Adipose tissue (tissue), 3 donors: ENCODE measurements around the gene TAOK3. TPM values are rescaled to one million over a fixed set of nuclear protein-coding genes. Genes with fewer than 3 reads are reported as not detected.
"Not testable (repeated sequence)": the region's sequence is repeated elsewhere in the genome, so short reads cannot be mapped to it uniquely, and the experiment has no call there.

ENCODE experiments used
- H3K27ac ChIP-seq: one replicate; pipeline ENCODE4 v1.5.1; 2013; ENCODE audit warnings: low read depth, low read length
- WGBS, 3 donors: extraction: QIAGEN DNeasy Blood & Tissue Kit; methylation state at CpG; one replicate each; pipeline ENCODE4 v1.1.7; 2013; 5-methylcytosine and 5-hydroxymethylcytosine counted together
- polyA plus RNA-seq, 3 donors: library from polyadenylated mRNA; stranded (reverse); fragments of 200-250 nt; gene quantifications; one replicate each; pipeline ENCODE4 v1.2.3, GENCODE V29; 2013
- donor health status: healthy with polysubstance abuse.
- donor health status: Bipolar disorder and iron deficiency.
- donor health status: healthy.

The TAOK3 gene
- polyA plus RNA-seq, 3 donors, result 7.9 to 16.4 (median 12.0) TPM

DNA sequence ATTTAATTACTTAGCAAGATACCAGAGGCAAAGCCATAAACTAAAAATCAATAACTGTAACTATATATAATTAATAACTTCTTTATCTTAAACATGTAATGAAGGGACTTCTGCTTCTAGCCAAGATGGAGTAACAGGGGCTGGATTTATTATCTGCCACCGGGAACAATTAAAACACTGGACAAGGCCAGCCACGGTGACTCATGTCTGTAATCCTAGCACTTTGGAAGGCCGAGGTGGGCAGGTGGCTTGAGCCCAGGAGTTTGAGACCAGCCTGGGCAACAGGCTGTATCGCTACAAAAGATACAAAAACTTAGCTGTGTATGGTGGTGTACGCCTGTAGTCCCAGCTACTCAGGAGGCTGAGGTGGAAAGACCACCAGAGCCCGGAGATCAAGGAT is 113.6 kb downstream of the TAOK3 start:
- H3K27ac ChIP-seq, result no peak overlapping the region
- WGBS, 3 donors, result 58 to 93% (median 86%) methylated on average over 6 of the region's 6 CpGs

GRCh38 chr12:118256352-118256751 is 116.4 kb downstream of the TAOK3 start:
- WGBS, 3 donors, result 100% methylated on average over 1 of the region's 1 CpG
- no peak overlapping the region for H3K27ac ChIP-seq

- WGBS, 3 donors, result 83 to 100% (median 98%) methylated on average over 1 of the region's 1 CpG
- H3K27ac ChIP-seq, result no peak overlapping the region
Observed at GRCh38 chr12:118249547-118249946, 123.2 kb downstream of the TAOK3 start.

DNA sequence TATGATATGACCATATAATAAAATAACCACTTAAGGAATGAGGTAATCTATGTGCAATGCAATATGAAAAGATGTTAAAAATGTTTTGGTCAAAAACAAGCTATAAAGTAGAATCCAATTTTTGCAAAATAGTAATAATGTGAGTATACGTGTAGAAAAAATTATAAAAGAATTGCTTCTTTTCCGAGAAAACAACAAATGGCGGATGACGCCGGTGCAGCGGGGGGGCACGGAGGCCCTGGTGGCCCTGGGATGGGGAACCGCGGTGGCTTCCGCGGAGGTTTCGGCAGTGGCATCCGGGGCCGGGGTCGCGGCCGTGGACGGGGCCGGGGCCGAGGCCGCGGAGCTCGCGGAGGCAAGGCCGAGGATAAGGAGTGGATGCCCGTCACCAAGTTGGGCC is 126.8 kb downstream of the TAOK3 start:
- WGBS, 3 donors, result 95 to 98% (median 96%) methylated on average over 13 to 17 of the region's 26 CpGs
- not testable (repeated sequence) for H3K27ac ChIP-seq

DNA sequence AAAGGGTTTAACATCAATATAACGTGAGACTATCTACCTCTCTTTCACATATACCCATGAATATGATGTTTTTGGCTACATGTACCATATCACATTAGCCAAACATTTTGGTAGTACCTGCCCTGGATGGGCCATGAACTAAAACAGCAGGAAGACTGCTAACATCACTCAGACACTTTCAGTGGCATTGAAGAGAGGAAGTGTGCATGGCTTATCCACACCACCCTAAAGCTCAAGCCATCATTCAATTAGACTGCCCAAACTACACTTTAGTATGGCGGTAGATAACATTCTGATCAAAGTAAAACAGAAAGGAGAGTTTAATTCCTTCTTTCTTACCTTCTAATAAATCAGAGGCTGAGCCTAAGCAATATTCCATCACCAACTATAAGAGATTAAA is 133.8 kb downstream of the TAOK3 start:
- no peak overlapping the region for H3K27ac ChIP-seq
- 94 to 95% (median 94%) methylated on average over 2 of the region's 2 CpGs for WGBS, 3 donors

DNA sequence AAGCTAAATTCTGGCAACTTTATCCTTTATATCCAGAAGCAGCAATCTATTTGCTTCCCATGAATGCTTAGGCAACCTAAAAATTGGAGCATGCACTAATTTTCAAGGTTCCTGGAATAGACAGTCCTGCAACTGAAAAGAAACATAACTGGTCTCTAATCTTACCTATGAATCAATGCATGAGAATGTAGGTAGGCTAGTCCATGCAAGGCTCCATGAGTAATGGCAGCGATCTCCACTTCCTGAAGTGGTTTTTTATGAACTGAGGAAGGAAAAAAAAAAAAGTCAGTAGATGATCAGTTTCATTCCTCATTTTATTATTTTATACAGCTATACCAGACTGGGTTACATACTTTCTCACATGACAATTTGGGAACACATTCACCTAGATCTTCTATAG is 134.8 kb downstream of the TAOK3 start:
- H3K27ac ChIP-seq, result no peak overlapping the region
- WGBS, 3 donors, result 55 to 100% (median 61%) methylated on average over 1 of the region's 1 CpG

DNA sequence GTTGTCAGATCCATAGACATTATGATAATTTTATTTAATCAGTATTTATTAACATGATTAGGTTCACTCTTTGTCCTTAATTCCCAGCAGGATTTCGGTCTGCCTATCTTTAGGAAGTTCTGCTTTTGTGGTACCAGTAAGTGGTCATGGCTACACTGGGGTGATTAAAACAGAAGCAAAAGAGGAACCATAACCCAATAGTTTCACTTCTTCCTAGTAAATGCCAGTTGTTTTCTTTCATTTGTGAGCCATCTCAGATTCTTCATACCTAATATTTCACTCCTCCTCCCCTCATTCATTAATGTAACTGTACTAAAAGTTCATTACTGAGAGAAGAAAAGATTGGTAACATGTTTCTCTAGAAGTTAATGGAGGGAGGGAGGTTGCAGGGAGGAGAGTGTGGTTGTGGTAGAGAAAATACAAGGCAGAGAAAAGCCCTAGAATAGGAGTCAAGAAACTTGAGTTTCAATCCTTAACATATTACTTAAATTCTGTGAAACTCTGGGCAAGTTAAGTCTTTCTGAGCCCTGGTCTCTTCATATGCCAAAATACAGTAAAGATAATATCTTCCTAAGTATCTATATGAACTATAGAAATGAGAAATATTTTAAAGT is 135.5 kb downstream of the TAOK3 start:
- WGBS, 3 donors, result 30 to 60% (median 55%) methylated on average over 1 of the region's 1 CpG
- H3K27ac ChIP-seq, result no peak overlapping the region

- no peak overlapping the region for H3K27ac ChIP-seq
Observed at GRCh38 chr12:118220702-118221101, 152.0 kb downstream of the TAOK3 start.

DNA sequence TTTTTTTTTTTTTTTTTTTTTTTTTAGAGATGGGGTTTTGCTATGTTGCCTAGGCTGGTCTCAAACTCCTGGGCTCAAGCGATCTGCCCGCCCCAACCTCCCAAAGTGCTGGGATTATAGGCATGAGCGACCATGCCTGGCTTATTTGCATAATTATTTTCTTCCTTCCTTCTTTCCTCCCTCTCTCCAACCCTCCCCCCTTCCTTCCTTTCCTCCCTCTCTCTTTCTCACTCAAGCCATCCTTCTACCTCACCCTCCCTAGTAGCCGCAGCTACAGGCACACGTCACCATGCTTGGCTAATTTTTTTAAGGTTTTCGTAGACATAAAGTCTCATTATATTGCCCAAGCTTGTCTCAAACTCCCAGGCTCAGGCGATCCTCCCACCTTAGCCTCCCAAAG is 152.9 kb downstream of the TAOK3 start:
- H3K27ac ChIP-seq, result no peak overlapping the region

GRCh38 chr12:118219106-118219505 is 153.6 kb downstream of the TAOK3 start:
- H3K27ac ChIP-seq, result no peak overlapping the region
- WGBS, 3 donors, result 95 to 97% (median 95%) methylated on average over 5 of the region's 5 CpGs

More for the DNA sequence above, 152.9 kb downstream of the TAOK3 start:
- 85 to 92% (median 90%) methylated on average over 7 of the region's 7 CpGs for WGBS, 3 donors

DNA sequence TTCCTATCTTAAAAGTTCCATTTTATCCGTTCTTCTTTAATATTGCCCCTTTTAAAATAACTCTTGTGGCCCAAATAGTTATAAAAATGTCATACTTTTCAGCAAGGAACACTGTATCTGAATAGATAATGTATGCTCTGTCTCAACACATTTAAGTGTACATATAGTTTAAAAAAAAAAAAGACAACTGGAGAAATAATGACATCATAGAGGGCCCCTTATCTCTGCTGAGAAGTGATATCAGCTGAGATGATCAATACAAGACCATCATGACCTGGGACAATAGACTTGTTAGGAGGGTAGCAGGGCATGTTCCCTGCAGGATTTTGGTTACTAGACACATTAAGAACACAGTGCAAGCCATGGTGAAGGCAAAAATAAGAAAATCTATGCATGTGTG is 159.3 kb downstream of the TAOK3 start:
- H3K27ac ChIP-seq, result no peak overlapping the region
- WGBS, 3 donors, result 90 to 95% (median 94%) methylated on average over 1 of the region's 1 CpG

- 80 to 91% (median 85%) methylated on average over 2 of the region's 2 CpGs for WGBS, 3 donors
- H3K27ac ChIP-seq, result no peak overlapping the region
Observed at GRCh38 chr12:118212606-118213005, 160.1 kb downstream of the TAOK3 start.

- 63 to 90% (median 72%) methylated on average over 3 of the region's 3 CpGs for WGBS, 3 donors
- H3K27ac ChIP-seq, result no peak overlapping the region
Observed at GRCh38 chr12:118206107-118206412, 166.6 kb downstream of the TAOK3 start.

- no peak overlapping the region for H3K27ac ChIP-seq
- 94 to 96% (median 95%) methylated on average over 6 of the region's 6 CpGs for WGBS, 3 donors
Observed at GRCh38 chr12:118193958-118194357, 178.7 kb downstream of the TAOK3 start.

GRCh38 chr12:118193477-118193876 is 179.2 kb downstream of the TAOK3 start:
- 78 to 82% (median 81%) methylated on average over 5 of the region's 5 CpGs for WGBS, 3 donors

DNA sequence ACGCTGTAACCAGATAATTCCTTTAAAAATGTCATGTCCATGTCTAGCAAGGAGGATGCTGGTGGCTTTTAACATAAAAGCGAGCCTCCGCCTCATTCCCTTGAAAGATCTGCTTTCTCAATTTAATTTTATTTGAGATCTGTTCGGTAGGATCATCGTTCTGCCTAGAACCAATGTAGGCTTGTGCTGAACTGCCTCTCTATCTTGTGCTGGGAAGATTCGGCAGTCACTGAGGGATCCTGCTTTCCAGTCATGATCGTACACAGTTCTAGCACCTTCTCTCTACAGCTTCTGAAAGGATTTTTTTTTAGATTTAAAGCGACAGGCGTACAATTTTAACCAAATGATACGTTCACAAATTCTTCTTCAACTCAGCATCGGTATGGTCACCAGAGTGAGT is 182.4 kb downstream of the TAOK3 start:
- 21 to 55% (median 50%) methylated on average over 11 of the region's 11 CpGs for WGBS, 3 donors
- H3K27ac ChIP-seq, result no peak overlapping the region

More at GRCh38 chr12:118193477-118193876, 179.2 kb downstream of the TAOK3 start:
- no peak overlapping the region for H3K27ac ChIP-seq

DNA sequence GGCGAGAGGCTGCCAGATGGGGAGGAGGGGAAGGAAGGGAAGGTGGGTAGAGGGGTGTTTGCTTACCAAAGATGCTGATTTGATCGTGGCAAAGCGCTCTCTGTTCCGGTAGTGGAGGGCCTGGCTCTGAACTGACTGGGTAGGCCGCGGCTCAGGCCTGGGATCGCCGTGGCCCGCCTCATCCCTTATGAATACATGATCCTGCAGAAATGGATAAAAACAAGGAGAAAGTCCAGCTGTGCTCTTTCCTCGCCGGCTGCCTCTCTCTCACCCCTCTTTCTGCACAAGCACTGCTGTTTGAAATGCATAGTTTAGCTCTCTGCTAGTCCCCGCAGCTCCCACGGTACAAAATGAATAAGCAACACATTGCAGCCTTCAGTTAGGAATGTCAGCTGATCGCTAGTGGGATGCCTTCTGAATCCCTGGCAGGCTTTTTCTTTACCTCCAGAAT is 182.9 kb downstream of the TAOK3 start:
- WGBS, 3 donors, result 10 to 49% (median 48%) methylated on average over 14 of the region's 14 CpGs
- no peak overlapping the region for H3K27ac ChIP-seq

GRCh38 chr12:118188690-118189371 is 183.9 kb downstream of the TAOK3 start:
- H3K27ac ChIP-seq, result no peak overlapping the region
- 53 to 63% (median 58%) methylated on average over 10 of the region's 10 CpGs for WGBS, 3 donors

DNA sequence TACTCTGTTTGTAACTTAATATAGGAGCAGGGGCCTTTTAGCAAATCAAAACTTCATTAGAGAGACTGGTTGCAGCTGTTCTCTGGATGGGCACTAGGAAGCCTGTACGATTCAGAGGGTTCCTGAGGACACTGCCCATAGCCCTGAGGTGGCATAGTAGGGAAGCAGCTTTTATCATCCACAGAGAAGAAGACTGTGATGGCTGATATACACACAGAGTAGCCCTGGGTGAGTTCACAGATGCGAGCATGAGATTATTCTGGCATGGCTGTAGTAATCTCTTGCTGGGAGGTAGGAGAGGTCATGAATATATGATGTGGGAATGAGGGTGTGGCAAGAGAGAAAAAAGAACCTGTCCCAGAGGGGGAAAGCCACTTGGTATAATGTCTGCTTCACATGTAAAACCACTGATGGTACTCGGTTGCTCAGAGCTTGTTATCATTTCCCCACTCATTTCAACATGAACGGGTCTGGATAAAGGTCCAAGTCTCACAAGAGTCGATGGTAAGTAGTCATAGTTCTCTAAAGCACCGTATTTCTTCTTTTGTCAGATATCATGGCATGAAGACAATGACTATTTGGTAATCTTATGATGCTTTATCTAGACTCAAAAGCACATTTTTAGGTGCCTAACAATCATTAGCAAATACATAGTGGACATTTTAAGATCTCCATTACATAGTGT is 184.8 kb downstream of the TAOK3 start:
- H3K27ac ChIP-seq, result no peak overlapping the region
- 69 to 74% (median 73%) methylated on average over 6 of the region's 6 CpGs for WGBS, 3 donors
